Measurements from ENCODE around the gene RPL22. TPM values are rescaled to one million over a fixed set of nuclear protein-coding genes. Genes with fewer than 3 reads are reported as not detected.

Gene RPL22
- total and polyA plus RNA-seq, 2 of the 8 experiments (the other 6 are each of a cell fraction or from before 2014, with no cell fraction given), result 133 to 521 TPM

DNA sequence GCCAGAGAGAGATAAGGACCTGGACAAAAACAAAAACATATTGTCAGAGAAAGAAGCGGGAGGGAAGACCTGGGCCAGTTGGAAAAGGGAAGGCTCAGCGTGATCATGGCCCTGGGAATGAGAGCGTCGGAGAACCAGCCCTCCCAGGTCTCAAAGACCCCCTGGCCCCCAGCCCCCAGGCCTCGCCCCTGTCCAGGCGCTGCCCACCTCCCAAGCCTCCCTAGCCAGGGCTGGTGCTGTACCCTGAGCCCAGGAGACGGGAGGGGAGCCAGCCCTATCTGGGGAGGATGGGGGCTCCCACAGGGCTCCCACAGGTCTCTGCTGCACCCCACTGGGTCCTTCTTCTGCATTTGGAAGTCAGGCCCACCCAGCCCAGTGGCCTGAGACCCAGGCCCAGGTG, 34.4 kb downstream of the RPL22 start:
- CTCF ChIA-PET (ENCODE audit: partially characterized antibody), result interaction anchor here (1.0 to 1.3 kb wide), 3 partner anchors 12 to 126 kb away, joined by 3 to 8 read pairs (median 4); no protein-coding TSS in a partner anchor

More for the DNA sequence above, 34.4 kb downstream of the RPL22 start:
- Histone ChIP-seq H3K56ac (replicated peaks; ENCODE audit: insufficient read length, low read depth, low read length) (no peak overlapping the region), H2AK5ac (ENCODE audit: low read depth, low read length) (no peak overlapping the region), H2BK15ac (ENCODE audit: low read length) (no peak overlapping the region), H2BK120ac (replicated peaks; ENCODE audit: low read depth, low read length) (no peak overlapping the region), H4K5ac (ENCODE audit: insufficient read length, low read depth, low read length) (no peak overlapping the region), H3K4me3 (ENCODE audit: extremely low read depth in 1 of 4, insufficient read depth in 2 of 4, low read depth in 3 of 4, low read length in 4 of 4) (no peak overlapping the region), H3K4me2 (ENCODE audit: insufficient read depth in 1 of 2, low read depth in 2 of 2, low read length in 2 of 2) (no peak overlapping the region), H3K79me2 (ENCODE audit: control insufficient read depth in 1 of 2, insufficient read depth in 2 of 2, low read length in 2 of 2) (no peaks in the 10 kb centered on the region), H3K14ac (ENCODE audit: insufficient read length) (no peak overlapping the region), H2BK5ac (ENCODE audit: low read depth, low read length) (no peak overlapping the region), H3K18ac (ENCODE audit: extremely low read depth, low read length) (no peak overlapping the region), H3K27me3 (replicated peaks in 1 of 4; ENCODE audit: control insufficient read depth in 3 of 4, extremely low read depth in 1 of 4, insufficient read depth in 3 of 4, low read length in 3 of 4) (no peaks in the 10 kb centered on the region; a peak in 1 of 7 replicates), H2AFZ (ENCODE audit: low read length) (no peak overlapping the region), H4K91ac (replicated peaks; ENCODE audit: insufficient read length, low read length) (no peak overlapping the region), H2BK20ac (ENCODE audit: low read length) (no peak overlapping the region), H3K23me2 (ENCODE audit: low read depth, low read length) (no peaks in the 10 kb centered on the region), H4K8ac (ENCODE audit: extremely low read depth, insufficient read depth, low read length) (no peak overlapping the region), H3K4ac (replicated peaks; ENCODE audit: insufficient read length, low read depth, low read length) (no peak overlapping the region), H3K79me1 (ENCODE audit: low read depth, low read length) (no peaks in the 10 kb centered on the region), H3K4me1 (replicated peaks in 1 of 4; ENCODE audit: control insufficient read depth in 3 of 4, insufficient read depth in 4 of 4, low read length in 3 of 4) (peaks cover 0 to 5% (median 2%) of the 10 kb centered on the region in 4 experiments; a peak in 4 of 7 replicates), H3K27ac (ENCODE audit: low read depth, low read length) (no peak overlapping the region), H2BK12ac (ENCODE audit: low read depth, low read length) (no peak overlapping the region), H3K9me3 (ENCODE audit: insufficient read depth in 2 of 2, low read depth in 1 of 2, low read length in 1 of 2) (no peaks in the 10 kb centered on the region), H4K20me1 (replicated peaks in 1 of 2; ENCODE audit: control insufficient read depth in 1 of 2, insufficient read depth in 2 of 2, low read length in 2 of 2) (peaks cover 3 to 7% of the 10 kb centered on the region in 2 experiments), H3K36me3 (ENCODE audit: control insufficient read depth in 2 of 4, insufficient read depth in 4 of 4, low read length in 3 of 4) (no peaks in the 10 kb centered on the region), H3K9ac (replicated peaks in 1 of 4; ENCODE audit: extremely low read depth in 1 of 4, low read depth in 3 of 4, low read length in 3 of 4) (no peak overlapping the region), H3K23ac (ENCODE audit: insufficient read length) (no peak overlapping the region)
- FAIRE-seq (no peak), DNase-seq (ENCODE audit: low read depth in 1 of 2, low spot score in 2 of 2) (no peak)
- POLR2A ChIA-PET (ENCODE audit: partially characterized antibody), result no interaction called here
- WGBS, 2 experiments (ENCODE audit: extremely low coverage in 1 of 2, insufficient coverage in 1 of 2, insufficient read length in 1 of 2, insufficient replicate concordance in 2 of 2, low coverage in 1 of 2, low lambda C conversion rate in 2 of 2, missing lambda C conversion rate in 1 of 2), result 82% methylated on average over 7 of the region's 7 CpGs; no CpG with 5 or more reads in 1 of the 2 experiments
- no peak for TF ChIP-seq RXRA (IDR thresholded peaks at IDR 0.05; ENCODE audit: insufficient read depth, low read depth, low read length)
- TF ChIP-seq CBX5 (IDR thresholded peaks at IDR 0.05; ENCODE audit: low read depth, low read length), result no peak
- TF ChIP-seq BRCA1 (IDR thresholded peaks at IDR 0.05; ENCODE audit: low read depth, low read length), result no peak
- TF ChIP-seq BACH1 (IDR thresholded peaks at IDR 0.05; ENCODE audit: low read length), result no peak
- no peak for TF ChIP-seq JUND (IDR thresholded peaks at IDR 0.05; ENCODE audit: low read length)
- no peak for TF ChIP-seq HDAC2 (IDR thresholded peaks at IDR 0.05; ENCODE audit: borderline replicate concordance in 1 of 2, low read depth in 2 of 2, low read length in 2 of 2)
- TF ChIP-seq SIRT6 (IDR thresholded peaks at IDR 0.05; ENCODE audit: low read length), result no peak
